Suprapubic skin (tissue), 4 donors: ENCODE results near the gene GMPPA. TPM values are rescaled to one million over a fixed set of nuclear protein-coding genes. Genes with fewer than 3 reads are reported as not detected.

Experiments
- DNase-seq, 2 donors: peaks; one replicate each; pipeline ENCODE4 v3.0.0-alpha.2; 2019; ENCODE audit warnings: low spot score in 2 of 2
- H3K27ac ChIP-seq: fragments of 200-600 bp; sonication (generic); one replicate; pipeline ENCODE4 v1.5.1; 2019
- H3K27me3 ChIP-seq: fragments of 200-600 bp; sonication (generic); one replicate; pipeline ENCODE4 v1.5.1; 2019
- H3K36me3 ChIP-seq: fragments of 200-600 bp; sonication (generic); one replicate; pipeline ENCODE4 v1.5.1; 2019
- H3K4me1 ChIP-seq: fragments of 200-600 bp; sonication (generic); one replicate; pipeline ENCODE4 v1.5.1; 2019
- H3K4me3 ChIP-seq: fragments of 200-600 bp; sonication (generic); one replicate; pipeline ENCODE4 v1.5.1; 2019; ENCODE audit warnings: mild to moderate bottlenecking
- H3K9me3 ChIP-seq: fragments of 200-600 bp; sonication (generic); one replicate; pipeline ENCODE4 v1.5.1; 2019
- CTCF ChIP-seq, 2 donors: fragments of 200-600 bp in 1 of 2; fragments of 450-650 bp in 1 of 2; sonication (generic) in 1 of 2; IDR thresholded peaks; one replicate each; pipeline ENCODE4 v1.5.1; 2016 to 2019; ENCODE audit warnings: antibody characterized with exemption in 2 of 2, mild to moderate bottlenecking in 1 of 2, moderate library complexity in 1 of 2
- EP300 ChIP-seq: sonication (generic); formaldehyde crosslinking; IDR thresholded peaks from one replicate; pipeline ENCODE4 v1.6.1; 2017; ENCODE audit warnings: antibody characterized with exemption
- POLR2A ChIP-seq, 2 donors: fragments of 450-650 bp; IDR thresholded peaks; one replicate each; pipeline ENCODE4 v1.6.1; 2017; ENCODE audit warnings: antibody characterized with exemption in 2 of 2, mild to moderate bottlenecking in 2 of 2, moderate library complexity in 2 of 2
- POLR2AphosphoS5 ChIP-seq, 3 donors: sonication (generic); formaldehyde crosslinking; IDR thresholded peaks; one replicate each; pipeline ENCODE4 v1.6.1; 2017; ENCODE audit warnings: antibody characterized with exemption in 3 of 3
- WGBS: methylation state at CpG from one replicate; pipeline ENCODE4 v1.1.5; 2018; 5-methylcytosine and 5-hydroxymethylcytosine counted together
- total RNA-seq, 4 donors: library from RNA; depleted of rRNA; stranded (reverse); fragments of >200 nt; gene quantifications; one replicate each; pipeline ENCODE4 v1.1.0, GENCODE V29; 2016

The GMPPA gene
- total RNA-seq, 4 donors from 2014 or later = 18.3 to 31.3 (median 22.3) TPM

GRCh38 chr2:219477179-219477578 lies 21.5 kb upstream of the GMPPA start:
- TF ChIP-seq POLR2A (IDR thresholded peaks at IDR 0.05) = no peak
- TF ChIP-seq EP300 = no peak
- TF ChIP-seq CTCF (IDR thresholded peaks at IDR 0.05) = no peak
- TF ChIP-seq POLR2AphosphoS5 (IDR thresholded peaks at IDR 0.05) = no peak
- H3K9me3 ChIP-seq = no peaks in the 10 kb centered on the region
- DNase-seq = no peak
- no peak overlapping the region for H3K27ac ChIP-seq
- H3K27me3 ChIP-seq = peaks cover 15% of the 10 kb centered on the region
- 90% methylated on average over 11 of the region's 13 CpGs for WGBS
- H3K36me3 ChIP-seq = no peaks in the 10 kb centered on the region
- H3K4me3 ChIP-seq = no peak overlapping the region
- no peaks in the 10 kb centered on the region for H3K4me1 ChIP-seq

GRCh38 chr2:219477815-219478214 lies 20.9 kb upstream of the GMPPA start:
- H3K27me3 ChIP-seq = peaks cover 21% of the 10 kb centered on the region
- WGBS = 88% methylated on average over 6 of the region's 15 CpGs

GRCh38 chr2:219478916-219479315 lies 19.8 kb upstream of the GMPPA start:
- Histone ChIP-seq H3K4me3 (no peak overlapping the region), H3K27ac (no peak overlapping the region), H3K36me3 (no peaks in the 10 kb centered on the region), H3K9me3 (no peaks in the 10 kb centered on the region), H3K4me1 (peaks cover 9% of the 10 kb centered on the region), H3K27me3 (peaks cover 30% of the 10 kb centered on the region)
- TF ChIP-seq CTCF (IDR thresholded peaks at IDR 0.05) (no peak), POLR2A (IDR thresholded peaks at IDR 0.05) (no peak), POLR2AphosphoS5 (IDR thresholded peaks at IDR 0.05) (no peak), EP300 (no peak)
- DNase-seq = no peak
- 68% methylated on average over 5 of the region's 8 CpGs for WGBS

More at GRCh38 chr2:219477815-219478214, 20.9 kb upstream of the GMPPA start:
- Histone ChIP-seq H3K4me3 (no peak overlapping the region), H3K27ac (no peak overlapping the region), H3K4me1 (no peaks in the 10 kb centered on the region), H3K36me3 (no peaks in the 10 kb centered on the region), H3K9me3 (no peaks in the 10 kb centered on the region)
- TF ChIP-seq CTCF (IDR thresholded peaks at IDR 0.05) = no peak
- TF ChIP-seq EP300 = no peak
- TF ChIP-seq POLR2AphosphoS5 (IDR thresholded peaks at IDR 0.05) = no peak
- TF ChIP-seq POLR2A (IDR thresholded peaks at IDR 0.05) = no peak
- DNase-seq = no peak

- Histone ChIP-seq H3K36me3 (no peaks in the 10 kb centered on the region), H3K27me3 (peaks cover 41% of the 10 kb centered on the region), H3K4me1 (peaks cover 19% of the 10 kb centered on the region), H3K9me3 (no peaks in the 10 kb centered on the region), H3K27ac (no peak overlapping the region), H3K4me3 (no peak overlapping the region)
- WGBS = 94% methylated on average over 6 of the region's 8 CpGs
- no peak for DNase-seq
- TF ChIP-seq CTCF (IDR thresholded peaks at IDR 0.05) = no peak
- no peak for TF ChIP-seq EP300
- TF ChIP-seq POLR2AphosphoS5 (IDR thresholded peaks at IDR 0.05) = no peak
- TF ChIP-seq POLR2A (IDR thresholded peaks at IDR 0.05) = no peak
Observed at GRCh38 chr2:219480004-219480403, 18.7 kb upstream of the GMPPA start.

GRCh38 chr2:219482674-219483405 lies 15.9 kb upstream of the GMPPA start:
- no peak for DNase-seq
- 87% methylated on average over 12 of the region's 17 CpGs for whole genome bisulfite sequencing
- Histone ChIP-seq H3K9me3 (no peaks in the 10 kb centered on the region), H3K27me3 (peaks cover 56% of the 10 kb centered on the region), H3K36me3 (no peaks in the 10 kb centered on the region), H3K4me1 (peaks cover 19% of the 10 kb centered on the region), H3K4me3 (no peak overlapping the region), H3K27ac (no peak overlapping the region)
- TF ChIP-seq EP300 = no peak
- TF ChIP-seq CTCF (IDR thresholded peaks at IDR 0.05) = no peak
- TF ChIP-seq POLR2A (IDR thresholded peaks at IDR 0.05) = no peak
- TF ChIP-seq POLR2AphosphoS5 (IDR thresholded peaks at IDR 0.05) = no peak
